Memory B cell (primary cell): ENCODE results near the gene SHISA7.
A peak's percentile ranks its signal among the peaks of the same experiment; 100 is the strongest.

ENCODE experiments used
- ATAC-seq: fragments of 150-1000 bp; cut with Tn5 transposase; 2 replicates; pipeline ENCODE4 v1.10.0; 2021; ENCODE audit warnings: low read depth, mild to moderate bottlenecking, moderate library complexity
- DNase-seq, 2 donors: peaks; one replicate each; pipeline ENCODE4 v3.0.0; 2022; ENCODE audit warnings: low spot score in 2 of 2
- H3K27ac Mint-ChIP-seq: one replicate; pipeline ENCODE4 v1.8.0; 2022; ENCODE audit warnings: mild to moderate bottlenecking, moderate library complexity, mixed read lengths
- H3K27me3 Mint-ChIP-seq: one replicate; pipeline ENCODE4 v1.8.0; 2022; ENCODE audit warnings: mixed read lengths
- H3K36me3 Mint-ChIP-seq: one replicate; pipeline ENCODE4 v1.8.0; 2022; ENCODE audit warnings: mild to moderate bottlenecking, mixed read lengths
- H3K4me1 Mint-ChIP-seq: one replicate; pipeline ENCODE4 v1.8.0; 2022; ENCODE audit warnings: mixed read lengths
- H3K4me3 Mint-ChIP-seq: one replicate; pipeline ENCODE4 v1.8.0; 2022; ENCODE audit warnings: mild to moderate bottlenecking, moderate library complexity, mixed read lengths
- H3K9me3 Mint-ChIP-seq: one replicate; pipeline ENCODE4 v1.8.0; 2022; ENCODE audit warnings: mixed read lengths

Gene SHISA7

GRCh38 chr19:55461974-55462626, 19.0 kb upstream of the SHISA7 start:
- H3K27me3 Mint-ChIP-seq: peaks cover 2% of the 10 kb centered on the region
- peak overlapping the region; percentile 80 for H3K27ac Mint-ChIP-seq
- peak overlapping the region; percentile 86 for H3K4me3 Mint-ChIP-seq
- H3K9me3 Mint-ChIP-seq: no peaks in the 10 kb centered on the region
- no peak for ATAC-seq
- no peak for DNase-seq
- no peaks in the 10 kb centered on the region for H3K36me3 Mint-ChIP-seq
- H3K4me1 Mint-ChIP-seq: peaks cover 18% of the 10 kb centered on the region

GRCh38 chr19:55461259-55461973, 18.3 kb upstream of the SHISA7 start, which contains the start of gene ISOC2:
TSS of gene ISOC2 (minus strand) at chr19:55461642. CDS start at chr19:55456486, 5,156 bp downstream.
- Mint-ChIP-seq H3K27ac (peak within 1 kb of the TSS; percentile 85), H3K27me3 (peaks cover 2% of the 10 kb centered on the region), H3K9me3 (no peaks in the 10 kb centered on the region), H3K36me3 (no peaks in the 10 kb centered on the region), H3K4me3 (peak within 1 kb of the TSS; percentile 86), H3K4me1 (peaks cover 18% of the 10 kb centered on the region)
- DNase-seq: peak; percentile 99 to 100
- ATAC-seq: peak; percentile 93

GRCh38 chr19:55460670-55461258, 17.7 kb upstream of the SHISA7 start:
- Mint-ChIP-seq H3K36me3 (peaks cover 1% of the 10 kb centered on the region), H3K27ac (peak overlapping the region; percentile 85), H3K27me3 (peaks cover 2% of the 10 kb centered on the region), H3K9me3 (no peaks in the 10 kb centered on the region), H3K4me1 (peaks cover 18% of the 10 kb centered on the region), H3K4me3 (peak overlapping the region; percentile 86)
- no peak for ATAC-seq
- DNase-seq: no peak

DNA sequence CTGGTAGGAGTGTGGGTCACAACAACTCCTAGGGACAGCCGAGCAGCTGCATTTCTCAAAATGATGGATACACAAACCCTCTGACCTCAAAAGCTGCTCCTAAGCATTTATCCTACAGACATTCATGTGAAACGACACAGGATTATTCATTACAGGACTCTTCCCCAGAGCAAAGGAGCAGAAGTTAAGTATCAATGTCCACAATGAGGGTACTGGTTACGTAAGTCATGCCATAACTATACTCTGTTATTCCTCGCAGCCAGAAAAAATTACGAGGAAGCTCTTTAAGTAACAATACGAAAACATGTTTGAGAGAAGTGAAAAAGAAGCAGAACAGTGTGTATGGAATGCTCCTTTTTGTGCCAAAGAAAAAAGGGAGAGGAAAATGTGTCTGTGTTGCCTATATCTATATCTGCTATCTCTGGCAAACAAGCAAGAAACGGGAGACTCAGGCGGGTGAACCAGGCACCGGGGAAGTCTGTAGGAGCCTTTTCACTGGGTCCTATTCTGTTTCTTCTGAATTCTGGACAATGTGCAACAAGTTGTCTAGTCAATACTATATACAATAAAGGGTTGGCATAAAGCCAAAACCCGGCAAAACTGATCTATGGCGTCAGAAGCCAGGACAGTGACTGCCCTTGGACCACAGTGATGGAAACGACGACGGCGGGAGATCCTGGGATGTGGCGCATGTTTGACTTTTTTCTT, 17.0 kb upstream of the SHISA7 start:
- DNase-seq (no peak), ATAC-seq (no peak)
- Mint-ChIP-seq H3K4me3 (peak overlapping the region; percentile 86), H3K27ac (peak overlapping the region; percentile 85), H3K36me3 (peaks cover 6% of the 10 kb centered on the region), H3K9me3 (no peaks in the 10 kb centered on the region), H3K27me3 (peaks cover 2% of the 10 kb centered on the region), H3K4me1 (peaks cover 18% of the 10 kb centered on the region)

GRCh38 chr19:55459551-55459949, 16.4 kb upstream of the SHISA7 start:
- H3K9me3 Mint-ChIP-seq: no peaks in the 10 kb centered on the region
- no peak overlapping the region for H3K27ac Mint-ChIP-seq
- H3K36me3 Mint-ChIP-seq: peaks cover 9% of the 10 kb centered on the region
- DNase-seq (no peak), ATAC-seq (no peak)
- peaks cover 18% of the 10 kb centered on the region for H3K4me1 Mint-ChIP-seq
- H3K4me3 Mint-ChIP-seq: peak overlapping the region; percentile 86
- peaks cover 2% of the 10 kb centered on the region for H3K27me3 Mint-ChIP-seq

GRCh38 chr19:55457683-55458457, 14.8 kb upstream of the SHISA7 start:
- peaks cover 4% of the 10 kb centered on the region for H3K27me3 Mint-ChIP-seq
- no peak for DNase-seq
- H3K36me3 Mint-ChIP-seq: peaks cover 15% of the 10 kb centered on the region
- no peak for ATAC-seq
- H3K4me1 Mint-ChIP-seq: peaks cover 18% of the 10 kb centered on the region
- H3K4me3 Mint-ChIP-seq: no peak overlapping the region
- H3K9me3 Mint-ChIP-seq: no peaks in the 10 kb centered on the region
- no peak overlapping the region for H3K27ac Mint-ChIP-seq

DNA sequence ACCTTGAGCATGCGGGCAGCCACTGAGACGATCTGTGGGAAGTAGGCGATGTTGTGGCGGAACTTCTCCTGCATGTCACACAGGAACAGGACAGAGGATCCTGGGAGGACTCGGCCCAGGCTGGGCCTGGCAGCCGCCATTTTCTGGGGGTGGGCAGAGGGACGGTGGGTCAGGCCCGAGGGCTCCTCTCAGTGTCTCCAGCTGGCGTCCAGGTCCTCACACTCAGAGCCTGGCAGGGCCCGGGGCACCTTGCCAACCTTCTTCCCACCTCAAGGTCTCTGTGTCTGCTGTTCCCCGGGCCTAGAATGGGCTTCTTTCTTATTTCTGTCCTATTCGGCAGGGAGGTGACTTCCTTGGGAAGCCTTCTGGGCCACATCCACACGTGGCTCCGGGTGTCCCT, 13.2 kb upstream of the SHISA7 start:
- ATAC-seq (no peak), DNase-seq (no peak)
- Mint-ChIP-seq H3K27ac (no peak overlapping the region), H3K4me3 (no peak overlapping the region), H3K27me3 (peaks cover 7% of the 10 kb centered on the region), H3K36me3 (peaks cover 15% of the 10 kb centered on the region), H3K9me3 (no peaks in the 10 kb centered on the region), H3K4me1 (peaks cover 15% of the 10 kb centered on the region)

GRCh38 chr19:55455576-55456235, 12.6 kb upstream of the SHISA7 start:
- ATAC-seq: no peak
- Mint-ChIP-seq H3K4me3 (no peak overlapping the region), H3K36me3 (peaks cover 16% of the 10 kb centered on the region), H3K27ac (no peak overlapping the region), H3K9me3 (no peaks in the 10 kb centered on the region), H3K4me1 (peaks cover 15% of the 10 kb centered on the region), H3K27me3 (peaks cover 11% of the 10 kb centered on the region)
- no peak for DNase-seq

GRCh38 chr19:55454787-55455243, 11.7 kb upstream of the SHISA7 start:
- no peak for ATAC-seq
- peaks cover 14% of the 10 kb centered on the region for H3K4me1 Mint-ChIP-seq
- peaks cover 16% of the 10 kb centered on the region for H3K27me3 Mint-ChIP-seq
- H3K4me3 Mint-ChIP-seq: no peak overlapping the region
- no peak overlapping the region for H3K27ac Mint-ChIP-seq
- DNase-seq: peak in 1 of 2 donors; percentile 39
- H3K9me3 Mint-ChIP-seq: no peaks in the 10 kb centered on the region
- peaks cover 18% of the 10 kb centered on the region for H3K36me3 Mint-ChIP-seq

DNA sequence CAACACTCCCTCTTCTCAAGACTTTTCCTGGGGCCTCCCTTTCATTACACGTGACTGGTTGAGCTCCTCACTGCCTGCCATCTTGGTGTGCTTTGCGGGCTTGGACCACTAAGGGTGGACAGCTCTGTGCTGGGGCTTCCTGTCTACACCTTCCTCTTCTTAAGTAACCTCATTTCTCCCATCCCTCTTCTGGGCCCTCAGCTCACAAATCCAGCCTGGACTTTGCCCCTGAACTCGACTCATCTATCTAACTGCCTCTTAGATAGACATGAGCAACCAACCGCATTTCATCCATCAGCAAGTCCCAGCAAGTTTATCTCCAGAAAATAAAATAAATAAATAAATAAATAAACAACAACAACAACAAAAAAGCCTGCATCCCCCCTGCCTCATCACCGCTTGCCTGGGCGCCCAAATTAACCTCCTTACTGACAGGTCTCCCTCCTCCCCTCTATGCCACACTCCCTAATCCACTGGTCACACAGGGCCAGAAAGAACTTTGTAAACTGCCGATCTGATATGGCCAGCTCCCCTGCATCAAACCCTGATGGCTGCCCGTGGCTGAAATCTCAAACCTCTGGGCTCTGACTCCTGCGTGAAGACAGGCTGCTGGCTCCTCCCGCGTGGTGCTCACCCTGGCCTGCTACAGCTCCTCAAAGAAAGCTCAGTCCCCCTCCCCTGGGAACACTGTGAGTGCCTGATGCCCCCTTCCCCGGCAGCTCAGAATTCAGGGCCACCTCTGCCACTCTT, 10.6 kb upstream of the SHISA7 start:
- Mint-ChIP-seq H3K36me3 (peaks cover 18% of the 10 kb centered on the region), H3K4me1 (peaks cover 14% of the 10 kb centered on the region), H3K9me3 (no peaks in the 10 kb centered on the region), H3K27me3 (peaks cover 18% of the 10 kb centered on the region), H3K4me3 (peak overlapping the region; percentile 44), H3K27ac (peak overlapping the region; percentile 9)
- DNase-seq (no peak), ATAC-seq (no peak)

DNA sequence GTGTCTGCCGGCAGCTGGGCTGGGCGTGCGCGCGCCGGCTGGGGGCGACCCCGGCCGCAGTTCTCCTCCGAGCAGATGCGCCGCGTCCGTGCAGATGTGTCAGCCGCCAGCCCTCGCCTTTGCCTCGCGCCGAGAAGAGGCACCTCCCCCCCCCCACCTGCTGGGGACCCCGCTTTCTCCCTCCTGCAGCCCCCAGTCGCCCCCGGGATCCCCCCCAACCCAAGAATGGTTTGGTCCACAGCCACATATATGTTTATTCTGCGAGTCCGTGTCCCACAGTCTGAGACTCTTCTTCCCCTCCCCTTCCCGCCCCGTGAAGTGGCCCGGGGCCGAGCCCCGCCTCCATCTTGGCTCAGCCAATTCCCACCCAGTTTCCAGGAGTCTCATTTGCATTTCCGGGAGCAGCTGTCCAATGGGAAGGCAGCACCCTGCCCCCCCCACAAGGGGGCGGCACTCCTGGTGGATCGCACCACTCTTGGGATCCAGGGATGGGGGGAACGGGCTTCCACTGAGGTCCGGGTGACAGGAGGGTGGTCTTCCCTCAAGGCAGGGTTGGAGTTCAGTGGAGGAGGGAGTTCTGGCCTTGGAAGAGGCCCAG, 9.7 kb upstream of the SHISA7 start:
- no peaks in the 10 kb centered on the region for H3K9me3 Mint-ChIP-seq
- peaks cover 18% of the 10 kb centered on the region for H3K36me3 Mint-ChIP-seq
- H3K4me1 Mint-ChIP-seq: peaks cover 14% of the 10 kb centered on the region
- ATAC-seq (peak; percentile 24), DNase-seq (no peak)
- H3K4me3 Mint-ChIP-seq: no peak overlapping the region
- H3K27ac Mint-ChIP-seq: no peak overlapping the region
- H3K27me3 Mint-ChIP-seq: peaks cover 18% of the 10 kb centered on the region
